HG03575 (cell line): ENCODE measurements around the gene GMPR2.

Experiments used
- ATAC-seq: cut with Tn5 transposase; IDR thresholded peaks from one replicate; pipeline ENCODE4 v1.9.1; 2021; ENCODE audit not compliant: unreplicated experiment, insufficient number of reproducible peaks, low FRiP score; ENCODE audit errors: extremely low read depth

Gene GMPR2

DNA sequence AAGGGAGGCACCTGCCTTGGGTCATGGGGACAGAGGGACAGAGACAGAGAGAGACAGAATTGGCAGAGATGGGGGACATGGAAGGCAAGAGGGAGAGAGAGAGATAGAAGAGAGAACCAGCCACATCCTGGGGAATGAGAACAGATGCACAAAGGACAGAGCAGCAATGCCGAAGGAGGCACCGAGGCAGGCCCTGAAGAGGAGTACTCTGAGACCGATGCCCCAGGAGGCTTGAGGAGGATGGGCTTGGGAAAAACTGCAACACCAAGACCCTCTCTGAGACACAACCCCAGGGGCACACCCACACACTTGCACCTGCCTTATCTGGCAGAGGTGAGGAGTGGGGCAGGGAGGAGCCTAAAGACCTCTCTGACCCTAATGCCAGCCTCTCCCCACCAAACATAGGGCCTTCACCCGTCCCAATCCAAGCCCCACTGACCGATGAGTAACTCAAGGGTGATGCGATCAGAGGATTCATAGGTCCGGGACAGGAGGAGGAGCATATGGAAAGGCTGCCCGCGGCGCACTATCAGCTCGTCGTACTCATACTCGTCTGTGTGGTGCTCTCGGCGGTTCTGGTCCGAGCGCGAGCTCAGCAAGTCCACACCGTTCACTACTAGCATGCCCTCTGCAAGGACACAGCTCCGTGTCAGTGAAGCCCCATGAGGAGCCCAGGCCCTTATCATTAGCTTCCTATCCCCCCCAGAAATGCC lies 28.7 kb downstream of the GMPR2 start:
- ATAC-seq, result no peak

DNA sequence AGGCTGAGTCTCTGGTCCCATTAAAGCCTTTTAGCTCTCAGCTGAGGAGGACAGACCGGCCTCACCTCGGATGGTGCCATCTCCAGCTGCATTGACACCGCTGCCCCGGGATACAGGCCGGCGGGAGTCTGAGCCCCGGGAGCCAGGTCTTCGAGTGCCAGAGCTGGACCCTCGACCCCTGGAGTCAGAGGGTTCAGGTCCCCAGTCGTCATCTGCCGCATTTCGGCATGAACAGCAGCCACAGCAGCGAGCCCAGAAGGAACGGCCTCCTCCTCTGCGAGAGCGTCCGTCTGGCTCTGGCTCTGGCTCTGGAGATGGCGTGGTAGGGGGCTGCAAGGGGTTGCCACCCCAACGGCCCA lies 29.2 kb downstream of the GMPR2 start:
- no peak for ATAC-seq

DNA sequence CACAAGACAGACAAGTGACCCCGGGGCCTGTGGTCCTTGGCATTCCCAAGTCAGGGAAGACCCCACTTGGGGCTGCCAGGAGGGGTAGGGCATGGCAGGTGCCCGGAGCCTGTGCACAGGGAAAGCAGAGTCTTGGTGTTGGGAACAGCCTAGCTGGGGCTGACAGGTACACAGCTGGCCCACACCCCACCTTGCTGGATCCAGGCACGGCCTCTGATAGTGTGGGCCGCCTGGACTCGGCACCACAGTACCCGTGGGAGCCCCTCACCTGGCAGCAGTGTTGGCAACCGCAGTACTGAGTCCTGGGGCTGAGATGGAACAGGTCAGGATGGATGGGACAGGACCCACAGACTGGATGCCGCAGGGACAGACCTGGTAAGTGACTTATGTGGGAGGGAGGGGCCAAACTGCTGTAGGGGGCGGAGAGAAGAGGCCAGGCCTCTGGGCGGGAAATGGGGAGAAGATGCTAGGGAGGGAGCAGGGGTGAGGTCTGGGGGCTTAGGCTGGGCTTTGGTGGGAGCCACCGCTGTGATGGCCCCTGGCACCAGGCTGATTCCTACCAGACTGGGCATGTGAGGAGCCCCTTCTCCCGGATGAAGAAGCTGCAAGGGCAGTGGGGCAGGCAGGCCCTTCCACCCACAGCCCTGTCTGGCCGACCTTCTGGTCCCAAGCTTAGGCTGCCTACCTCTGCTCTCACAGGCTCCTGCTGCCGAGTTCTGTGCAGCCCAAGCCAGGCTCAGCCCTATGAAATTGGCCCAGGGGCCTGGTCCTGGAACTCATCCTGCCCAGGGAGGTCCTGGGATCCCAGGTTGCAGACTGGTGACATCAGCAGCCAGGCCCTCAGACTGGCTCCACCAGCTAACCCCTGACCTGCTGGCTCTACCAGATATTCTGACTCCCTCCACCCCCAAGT lies 30.3 kb downstream of the GMPR2 start, which contains the start of gene TGM1:
TGM1 (minus strand) TSS at position 357 of the 913 bp plus-strand sequence. CDS start 825 bp downstream, outside the sequence.
- no peak for ATAC-seq

DNA sequence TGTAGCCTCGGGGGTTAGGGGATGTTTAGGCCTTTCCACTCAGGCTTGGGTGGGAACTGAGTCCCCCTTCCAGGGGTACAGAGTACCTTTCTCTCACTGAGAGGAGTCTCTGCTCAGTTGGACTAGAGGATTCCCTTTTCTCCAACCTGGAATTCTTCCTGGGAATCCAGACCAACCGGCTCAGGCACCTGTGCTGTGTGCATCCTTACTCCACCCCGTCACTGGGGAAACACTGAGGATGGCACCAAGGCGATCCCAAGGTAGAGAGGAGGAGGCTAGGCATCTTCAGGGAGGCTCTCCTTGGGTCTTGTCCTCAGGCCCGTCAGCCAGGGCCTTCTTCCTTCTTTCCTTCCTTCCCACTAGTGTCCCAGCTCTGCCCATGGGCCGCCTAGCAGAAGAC lies 31.1 kb downstream of the GMPR2 start:
- ATAC-seq, result no peak

DNA sequence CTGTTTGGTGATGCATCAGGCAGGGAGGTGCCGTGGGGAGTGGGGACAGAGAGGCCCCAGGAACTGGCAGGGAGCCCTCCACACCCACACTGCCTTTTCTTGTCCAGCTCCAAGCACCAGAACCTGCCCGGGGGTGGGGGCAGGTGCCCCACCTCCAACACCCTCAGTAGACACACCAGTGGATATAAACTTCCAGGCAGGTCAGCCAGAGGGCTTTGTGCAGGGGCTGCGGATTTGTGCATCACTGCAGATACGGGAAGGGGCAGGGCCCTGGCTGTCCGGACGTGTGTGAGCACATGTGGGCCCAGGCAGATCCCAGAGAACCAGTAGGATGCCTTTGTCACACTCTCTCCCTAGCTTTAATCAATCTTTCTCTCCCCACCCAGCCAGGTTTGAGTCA lies 31.6 kb downstream of the GMPR2 start:
- no peak for ATAC-seq

DNA sequence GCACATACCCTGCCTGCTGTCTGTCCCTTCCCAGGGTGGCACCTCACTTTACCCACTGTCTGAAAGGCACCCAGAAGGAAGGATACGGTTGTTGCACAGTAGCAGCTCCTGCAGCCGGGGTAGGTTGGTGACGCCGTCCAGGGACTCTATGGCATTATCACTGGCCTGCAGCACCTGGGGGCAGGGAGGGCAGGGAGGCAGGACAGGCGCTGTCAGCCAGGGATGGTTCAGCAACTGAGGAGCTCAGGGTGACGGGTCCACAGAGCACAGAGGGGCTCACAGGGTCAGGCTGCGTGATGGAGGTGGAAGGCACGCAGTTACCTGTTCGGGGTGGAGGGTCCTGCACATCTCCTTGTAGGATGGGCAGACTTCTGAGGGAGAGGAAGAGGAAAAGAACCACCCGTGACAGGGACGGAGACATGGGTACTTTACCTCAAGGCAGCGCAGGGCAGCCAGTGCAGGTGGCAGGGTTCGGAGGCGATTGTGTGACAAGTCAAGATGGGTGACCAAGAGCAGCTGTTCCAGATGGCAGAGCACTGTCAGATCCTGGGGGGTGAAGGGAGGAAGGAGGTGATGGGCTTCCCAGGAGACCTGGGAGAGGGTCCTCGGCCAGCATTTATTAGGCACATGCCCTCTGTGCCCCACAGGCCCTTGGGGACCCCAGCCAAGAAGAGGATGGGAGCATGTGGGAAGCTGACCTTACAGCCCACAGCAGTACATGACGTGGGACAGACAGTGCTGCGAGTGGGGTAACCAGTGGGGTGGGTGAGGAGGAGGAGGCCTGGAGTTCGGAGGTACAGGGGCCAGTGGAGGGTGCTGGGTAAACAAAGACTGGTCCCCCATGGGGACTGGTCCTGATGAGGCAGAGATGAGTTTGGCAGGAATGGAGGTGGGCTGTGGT lies 33.9 kb downstream of the GMPR2 start:
- ATAC-seq, result no peak

DNA sequence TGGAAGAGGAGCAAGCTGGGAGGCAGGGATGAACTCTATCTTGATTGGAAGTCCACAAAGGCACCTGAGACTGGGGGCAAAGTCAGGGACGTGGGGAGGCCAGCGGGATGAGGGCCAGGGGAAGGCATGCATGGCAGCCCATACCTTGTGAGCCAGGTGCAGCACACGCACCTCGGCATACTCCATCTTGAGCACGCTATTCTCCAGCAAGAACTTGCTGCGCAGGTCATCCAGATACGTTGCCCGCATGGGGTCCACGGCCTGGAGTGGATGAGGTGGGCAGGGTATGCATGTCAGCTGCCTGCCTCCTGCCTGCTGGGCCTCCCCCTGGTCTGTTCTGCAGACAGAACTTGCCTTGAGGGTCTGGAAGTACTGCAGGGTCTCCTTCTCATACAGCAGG lies 34.8 kb downstream of the GMPR2 start:
- no peak for ATAC-seq

DNA sequence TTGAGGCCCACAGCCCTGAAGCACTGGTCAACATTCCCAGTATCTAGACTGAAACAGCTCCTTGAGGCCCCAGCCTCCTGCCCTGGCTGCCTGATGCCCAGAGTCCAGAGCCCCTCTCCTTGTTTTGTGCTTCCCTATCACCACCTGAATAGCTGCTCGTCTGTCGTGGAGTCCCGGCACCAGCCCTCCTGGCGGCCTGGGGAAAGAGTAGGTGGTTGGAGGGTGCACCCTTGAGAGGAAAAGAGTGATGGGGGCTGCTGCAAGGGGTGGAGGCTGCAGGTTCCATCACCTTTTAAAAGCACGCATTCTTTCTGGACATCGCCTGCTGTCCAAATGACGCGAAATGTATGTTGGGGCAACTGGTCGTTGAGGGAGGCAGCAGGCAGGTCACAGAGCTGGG lies 35.5 kb downstream of the GMPR2 start:
- no peak for ATAC-seq

DNA sequence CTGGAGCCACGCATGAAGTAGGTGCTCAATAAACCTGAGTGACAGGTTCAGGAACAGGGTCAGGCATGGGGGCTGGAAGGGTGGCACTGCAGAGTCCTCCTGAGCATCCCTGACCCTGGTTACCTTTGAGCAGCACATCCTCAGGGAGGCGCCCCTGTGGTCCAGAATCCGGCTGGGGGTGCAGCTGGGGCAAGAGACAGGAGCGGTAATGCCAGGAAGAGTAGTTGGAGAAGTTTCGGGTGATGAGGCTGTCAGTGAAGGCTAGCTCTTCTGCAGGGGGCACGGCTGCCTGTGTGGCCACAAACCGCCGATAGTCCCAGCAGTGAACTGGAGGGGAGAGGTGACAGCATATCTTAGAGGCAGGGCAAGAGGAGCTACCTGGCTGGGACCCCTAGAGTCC lies 36.6 kb downstream of the GMPR2 start:
- no peak for ATAC-seq

DNA sequence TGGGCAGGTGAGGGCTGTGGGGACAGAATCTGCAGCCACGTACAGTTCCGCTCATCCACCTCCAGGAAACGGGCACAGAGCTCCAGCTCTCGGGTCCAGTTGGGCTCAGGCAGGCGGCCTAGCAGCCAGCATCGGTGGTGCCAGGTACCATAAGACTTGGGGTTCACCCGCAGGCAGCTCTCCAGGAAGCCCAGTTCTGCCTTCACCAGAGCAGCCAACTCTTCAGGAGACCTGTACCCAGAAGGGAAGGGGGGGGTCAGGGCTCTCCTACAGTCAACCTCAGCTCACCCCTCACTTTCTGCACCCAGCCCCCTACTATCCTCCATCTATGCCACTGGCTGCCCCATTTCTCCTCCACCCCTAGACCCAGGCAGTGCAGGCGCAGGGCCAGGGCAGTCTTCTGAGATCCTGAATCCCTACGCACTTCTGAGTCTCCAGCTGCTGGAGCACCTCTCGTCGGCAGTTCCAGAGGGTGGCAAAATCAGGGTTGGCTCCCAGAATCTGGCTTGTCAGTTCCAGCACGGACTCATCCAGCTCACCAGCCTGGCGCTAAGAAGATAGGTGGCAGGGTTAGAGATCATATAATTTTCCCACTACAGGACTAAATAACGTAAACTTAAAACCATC lies 37.3 kb downstream of the GMPR2 start:
- ATAC-seq, result no peak

DNA sequence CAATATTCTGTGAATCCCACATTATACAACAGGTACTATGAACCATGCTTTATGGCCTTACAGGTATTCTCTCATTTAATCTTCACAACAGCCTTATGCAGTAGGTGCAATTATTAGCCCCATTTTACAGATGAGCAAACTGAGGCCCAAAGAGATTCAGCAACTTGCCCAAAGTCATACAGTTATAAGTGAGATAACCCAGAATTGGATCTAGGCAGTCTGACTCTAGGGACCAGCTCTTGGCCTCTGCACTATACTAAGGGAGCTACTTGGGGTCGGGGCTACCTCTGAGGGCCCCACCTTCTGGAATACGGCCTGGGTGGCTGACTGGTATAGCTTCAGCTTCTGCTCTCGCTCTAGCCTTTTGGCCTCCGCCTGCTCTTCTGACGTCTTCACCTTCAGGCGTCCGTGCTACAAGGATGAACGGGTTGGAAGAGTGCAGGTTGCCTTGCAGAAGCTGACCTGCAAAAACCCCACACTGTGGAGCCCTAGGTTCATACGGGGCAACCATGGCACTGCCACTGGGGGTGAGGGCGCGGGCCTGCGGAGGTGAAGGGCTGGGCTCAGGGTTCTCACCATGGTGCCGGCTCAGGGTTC lies 37.9 kb downstream of the GMPR2 start:
- ATAC-seq, result no peak

GRCh38 chr14:24271134-24271833 lies 38.6 kb downstream of the GMPR2 start, which contains the start of gene RABGGTA:
RABGGTA (minus strand) TSS chr14:24271597; CDS start chr14:24271115, 482 bp downstream.
- ATAC-seq, result peak; percentile 40

- ATAC-seq, result no peak
Measured at GRCh38 chr14:24271834-24272263, 39.1 kb downstream of the GMPR2 start.

- no peak for ATAC-seq
Measured at GRCh38 chr14:24272467-24272866, 39.7 kb downstream of the GMPR2 start.

DNA sequence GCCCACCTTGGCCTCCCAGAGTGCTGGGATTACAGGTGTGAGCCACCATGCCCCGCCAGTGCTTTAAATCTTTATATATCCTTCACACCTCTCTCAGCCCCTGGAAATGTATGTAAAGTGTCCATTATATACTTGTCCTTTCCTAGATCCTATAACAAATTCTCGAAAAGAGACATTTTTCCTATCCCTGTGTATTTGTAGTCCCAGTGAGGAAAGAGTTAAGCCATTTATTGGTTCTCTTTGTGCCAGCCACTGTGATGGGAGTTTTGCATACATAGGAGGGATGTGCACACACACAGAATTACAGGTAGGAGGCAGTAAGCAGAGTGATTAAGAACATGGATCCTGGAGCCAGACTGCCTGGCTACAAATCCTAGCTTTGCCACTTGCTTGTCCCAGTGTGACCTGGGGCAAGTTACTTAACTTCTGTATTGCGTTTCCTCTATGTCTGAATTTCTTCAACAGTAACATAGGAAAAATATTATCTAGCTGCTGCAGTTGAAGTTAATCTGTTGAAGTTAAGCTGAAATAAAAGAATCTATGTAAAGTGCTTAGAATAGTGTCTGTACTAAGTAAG lies 40.8 kb downstream of the GMPR2 start:
- no peak for ATAC-seq

DNA sequence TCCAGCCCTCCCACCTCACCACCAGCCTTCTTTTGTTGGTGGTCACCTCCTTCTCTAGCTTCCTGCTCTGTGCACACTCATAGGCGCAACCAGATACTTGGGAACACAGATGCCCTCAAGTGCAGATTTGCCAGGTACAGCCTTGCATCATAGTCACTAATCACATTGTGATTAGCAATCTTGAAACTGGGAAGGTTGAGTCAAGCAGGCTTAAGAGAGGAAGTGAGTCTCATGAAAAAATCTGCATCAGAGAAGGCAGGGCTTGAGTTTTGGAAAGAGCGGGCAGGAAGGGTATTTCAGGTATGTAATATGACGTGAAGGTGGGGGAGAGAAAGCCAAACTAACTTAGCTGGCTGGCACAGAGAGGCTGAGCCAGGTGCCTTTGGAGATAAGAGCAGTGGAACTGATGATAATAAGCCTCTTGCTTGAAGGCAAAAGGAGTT lies 41.4 kb downstream of the GMPR2 start:
- ATAC-seq, result no peak

- ATAC-seq, result no peak
Measured at GRCh38 chr14:24277071-24277470, 44.3 kb downstream of the GMPR2 start.
